Measurements from ENCODE around the gene GEMIN7.

Gene GEMIN7, protein sequence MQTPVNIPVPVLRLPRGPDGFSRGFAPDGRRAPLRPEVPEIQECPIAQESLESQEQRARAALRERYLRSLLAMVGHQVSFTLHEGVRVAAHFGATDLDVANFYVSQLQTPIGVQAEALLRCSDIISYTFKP

DNA sequence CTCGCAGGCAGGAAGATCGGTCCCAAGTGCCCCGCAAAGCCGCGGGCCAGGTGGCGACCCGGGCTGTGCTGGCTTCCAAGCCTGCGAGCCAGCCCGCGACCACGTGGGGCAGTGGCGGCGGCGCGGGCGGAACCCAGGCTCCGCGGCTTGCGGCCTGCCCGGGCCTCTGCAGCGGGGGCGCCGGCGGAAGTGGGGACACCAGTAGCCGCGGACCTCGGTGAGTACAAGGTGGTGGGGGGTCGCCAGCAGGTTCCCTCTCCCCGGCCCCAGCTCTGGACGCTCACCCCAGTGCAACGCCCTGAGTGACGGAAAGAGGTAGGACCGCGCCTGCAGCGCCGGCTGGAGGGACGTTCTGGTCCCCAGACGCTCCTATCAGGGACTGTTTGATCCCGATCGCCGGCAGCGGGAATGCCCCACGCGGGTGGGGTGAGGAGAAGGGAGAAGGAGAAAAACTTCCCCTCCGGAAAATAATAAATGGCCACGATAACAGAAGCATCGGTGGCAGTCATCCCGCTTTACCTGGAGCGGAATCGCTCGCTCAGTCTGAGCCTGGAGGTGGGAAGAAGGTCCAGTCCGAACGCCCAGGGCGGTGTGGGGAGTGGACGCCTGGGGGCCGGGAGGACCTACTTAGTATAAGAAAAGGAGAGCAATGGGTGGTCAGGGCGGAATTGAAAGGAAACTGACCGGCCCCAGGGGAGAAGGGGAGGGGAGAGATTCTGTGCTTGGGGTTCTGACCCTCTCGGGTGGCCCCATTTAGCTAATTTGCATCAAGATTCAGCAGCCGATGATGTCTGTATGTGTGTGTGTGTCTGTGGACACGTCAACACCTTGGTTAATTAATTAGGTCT, at the start of gene GEMIN7:
TSS of gene GEMIN7 (plus strand) at position 198 of the 848 bp plus-strand sequence. CDS start 10,855 bp downstream, outside the sequence.
- TF ChIP-seq, protein P1, sequence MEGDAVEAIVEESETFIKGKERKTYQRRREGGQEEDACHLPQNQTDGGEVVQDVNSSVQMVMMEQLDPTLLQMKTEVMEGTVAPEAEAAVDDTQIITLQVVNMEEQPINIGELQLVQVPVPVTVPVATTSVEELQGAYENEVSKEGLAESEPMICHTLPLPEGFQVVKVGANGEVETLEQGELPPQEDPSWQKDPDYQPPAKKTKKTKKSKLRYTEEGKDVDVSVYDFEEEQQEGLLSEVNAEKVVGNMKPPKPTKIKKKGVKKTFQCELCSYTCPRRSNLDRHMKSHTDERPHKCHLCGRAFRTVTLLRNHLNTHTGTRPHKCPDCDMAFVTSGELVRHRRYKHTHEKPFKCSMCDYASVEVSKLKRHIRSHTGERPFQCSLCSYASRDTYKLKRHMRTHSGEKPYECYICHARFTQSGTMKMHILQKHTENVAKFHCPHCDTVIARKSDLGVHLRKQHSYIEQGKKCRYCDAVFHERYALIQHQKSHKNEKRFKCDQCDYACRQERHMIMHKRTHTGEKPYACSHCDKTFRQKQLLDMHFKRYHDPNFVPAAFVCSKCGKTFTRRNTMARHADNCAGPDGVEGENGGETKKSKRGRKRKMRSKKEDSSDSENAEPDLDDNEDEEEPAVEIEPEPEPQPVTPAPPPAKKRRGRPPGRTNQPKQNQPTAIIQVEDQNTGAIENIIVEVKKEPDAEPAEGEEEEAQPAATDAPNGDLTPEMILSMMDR (conservative IDR thresholded peaks at IDR 0.05), result no peak
- TF ChIP-seq ZFX (IDR thresholded peaks at IDR 0.05), result no peak
- peak within 1 kb of the TSS; percentile 91 for H3K27ac ChIP-seq

DNA sequence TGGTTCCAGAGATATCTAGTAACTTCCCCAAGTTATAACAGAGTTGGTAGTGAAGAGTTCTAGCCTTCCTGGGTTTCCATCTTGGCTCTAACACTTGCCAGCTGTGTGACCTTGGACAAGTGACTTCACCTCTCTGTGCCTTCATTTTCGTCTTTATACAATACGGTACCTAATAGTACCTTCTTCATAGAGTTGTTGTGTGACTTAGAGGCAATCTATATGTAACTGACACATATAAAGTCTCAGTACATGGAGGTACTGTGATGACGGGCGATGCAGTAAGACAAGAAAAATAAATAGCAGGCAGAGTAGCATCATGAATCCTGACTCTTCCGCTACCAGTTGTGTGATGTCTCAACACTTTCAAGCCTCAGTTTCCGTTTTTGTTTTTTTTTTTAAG, 48.2 kb upstream of the GEMIN7 start:
- TF ChIP-seq, protein P1 (conservative IDR thresholded peaks at IDR 0.05), result no peak
- no peak for TF ChIP-seq ZFX (IDR thresholded peaks at IDR 0.05)

DNA sequence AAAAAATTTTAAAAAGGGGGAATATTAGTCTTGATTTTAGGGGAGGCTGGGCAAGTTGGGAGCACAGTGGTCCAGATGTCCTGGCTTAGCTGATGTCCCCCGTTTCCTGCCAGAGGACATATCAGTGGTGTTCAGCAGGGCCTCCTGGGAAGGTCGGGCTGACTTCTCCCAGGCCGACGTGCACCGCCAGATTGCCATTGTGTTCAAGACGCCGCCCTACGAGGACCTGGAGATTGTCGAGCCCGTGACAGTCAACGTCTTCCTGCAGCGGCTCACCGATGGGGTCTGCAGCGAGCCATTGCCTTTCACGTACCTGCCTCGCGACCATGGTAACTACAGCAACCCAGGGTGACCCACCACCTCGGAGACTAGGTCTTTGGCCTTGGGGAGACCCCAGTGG, 46.6 kb upstream of the GEMIN7 start:
- H3K27ac ChIP-seq, result no peak overlapping the region
- no peak for TF ChIP-seq ZFX (IDR thresholded peaks at IDR 0.05)
- TF ChIP-seq, protein P1 (conservative IDR thresholded peaks at IDR 0.05), result no peak

More for the DNA sequence above, 48.2 kb upstream of the GEMIN7 start:
- no peak overlapping the region for H3K27ac ChIP-seq

DNA sequence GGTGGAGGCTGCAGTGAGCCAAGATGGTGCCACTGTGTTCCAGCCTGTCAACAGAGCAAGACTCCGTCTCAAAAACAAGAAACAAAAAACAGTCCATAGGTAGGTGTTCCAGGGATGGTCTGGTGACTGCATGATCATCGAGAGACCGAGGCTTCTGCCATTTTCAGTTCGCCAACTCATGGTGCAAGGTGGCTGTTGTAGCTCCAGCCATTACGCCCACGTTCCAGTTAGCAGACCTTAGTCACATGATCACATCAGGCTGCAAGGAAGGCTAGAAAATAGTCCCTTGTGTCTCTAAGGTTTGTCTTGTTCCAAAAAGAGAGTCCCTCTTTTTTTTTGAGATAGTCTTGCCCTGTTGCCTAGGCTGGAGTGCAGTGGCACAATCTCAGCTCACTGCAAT, 43.3 kb upstream of the GEMIN7 start:
- no peak overlapping the region for H3K27ac ChIP-seq
- TF ChIP-seq, protein P1 (conservative IDR thresholded peaks at IDR 0.05), result no peak
- TF ChIP-seq ZFX (IDR thresholded peaks at IDR 0.05), result no peak

DNA sequence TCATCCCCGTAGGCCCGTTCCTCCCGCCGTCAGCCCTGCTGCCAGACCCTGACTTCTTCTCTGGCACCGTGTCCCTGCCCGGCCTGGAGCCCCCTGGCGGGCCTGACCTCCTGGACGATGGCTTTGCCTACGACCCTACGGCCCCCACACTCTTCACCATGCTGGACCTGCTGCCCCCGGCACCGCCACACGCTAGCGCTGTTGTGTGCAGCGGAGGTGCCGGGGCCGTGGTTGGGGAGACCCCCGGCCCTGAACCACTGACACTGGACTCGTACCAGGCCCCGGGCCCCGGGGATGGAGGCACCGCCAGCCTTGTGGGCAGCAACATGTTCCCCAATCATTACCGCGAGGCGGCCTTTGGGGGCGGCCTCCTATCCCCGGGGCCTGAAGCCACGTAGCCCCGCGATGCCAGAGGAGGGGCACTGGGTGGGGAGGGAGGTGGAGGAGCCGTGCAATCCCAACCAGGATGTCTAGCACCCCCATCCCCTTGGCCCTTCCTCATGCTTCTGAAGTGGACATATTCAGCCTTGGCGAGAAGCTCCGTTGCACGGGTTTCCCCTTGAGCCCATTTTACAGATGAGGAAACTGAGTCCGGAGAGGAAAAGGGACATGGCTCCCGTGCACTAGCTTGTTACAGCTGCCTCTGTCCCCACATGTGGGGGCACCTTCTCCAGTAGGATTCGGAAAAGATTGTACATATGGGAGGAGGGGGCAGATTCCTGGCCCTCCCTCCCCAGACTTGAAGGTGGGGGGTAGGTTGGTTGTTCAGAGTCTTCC, 41.5 kb upstream of the GEMIN7 start:
- no peak overlapping the region for H3K27ac ChIP-seq
- no peak for TF ChIP-seq ZFX (IDR thresholded peaks at IDR 0.05)
- TF ChIP-seq, protein P1 (conservative IDR thresholded peaks at IDR 0.05), result no peak

DNA sequence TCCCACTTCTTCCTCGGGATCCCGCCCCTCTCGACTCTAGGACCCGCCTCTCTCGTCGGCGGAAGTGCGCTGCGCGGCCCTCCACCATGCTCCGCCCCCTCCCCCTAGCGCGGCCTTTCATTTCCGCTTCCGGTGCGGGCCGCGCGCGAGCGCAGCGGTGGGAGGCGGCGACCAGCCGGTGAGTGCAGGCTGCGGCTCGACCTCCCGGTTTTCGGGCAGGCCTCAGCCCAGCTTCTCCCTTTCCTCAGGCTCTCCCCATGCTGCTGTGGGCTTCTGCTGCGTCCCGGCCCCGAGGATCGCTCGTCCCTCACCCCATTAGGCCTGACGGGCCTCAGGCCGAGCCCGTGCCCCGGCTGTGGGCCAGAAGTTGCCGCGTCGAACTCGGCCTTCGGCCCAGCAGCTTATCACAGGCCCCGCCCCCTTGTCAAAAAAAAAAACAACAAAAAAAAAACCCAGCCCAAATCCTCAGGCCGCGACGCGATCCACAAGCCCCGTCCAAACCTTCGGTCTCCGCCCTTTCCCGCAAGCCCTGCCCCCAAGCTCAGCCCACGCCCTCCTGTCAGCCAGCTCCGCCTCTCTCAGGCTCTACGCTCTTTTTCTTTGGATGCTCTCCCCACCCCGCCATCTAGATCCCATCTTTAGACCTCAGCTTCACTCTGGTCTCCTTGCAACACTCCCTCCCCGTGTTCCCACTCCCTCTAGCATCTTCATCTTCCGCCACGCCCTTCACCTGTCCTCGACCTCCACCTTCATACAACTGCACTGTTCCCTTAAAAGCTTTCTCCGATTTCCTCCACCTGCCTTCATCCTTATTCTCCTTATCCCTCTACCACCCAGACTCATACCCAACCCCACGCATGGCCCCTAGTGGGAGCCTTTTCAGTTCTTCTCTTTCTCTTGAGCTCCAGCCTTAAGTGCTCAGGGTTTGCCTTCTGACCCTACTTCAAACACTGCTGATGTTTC, 39.8 kb upstream of the GEMIN7 start, which contains the start of gene CLASRP:
TSS of gene CLASRP (plus strand) at position 115 of the 963 bp plus-strand sequence. CDS start 1,168 bp downstream, outside the sequence.
- peak within 1 kb of the TSS; percentile 81 for H3K27ac ChIP-seq
- TF ChIP-seq, protein P1 (conservative IDR thresholded peaks at IDR 0.05), result no peak
- peak; percentile 75; the same call in 1 of the 2 replicates for TF ChIP-seq ZFX (IDR thresholded peaks at IDR 0.05)
